SK-N-SH (cell line): ENCODE data around the gene BSCL2. TPM values are rescaled to one million over a fixed set of nuclear protein-coding genes. Genes with fewer than 3 reads are reported as not detected.
A peak's percentile ranks its signal among the peaks of the same experiment; 100 is the strongest.
"Not testable (repeated sequence)": the region's sequence is repeated elsewhere in the genome, so short reads cannot be mapped to it uniquely, and the experiment has no call there.

Experiments
- CTCF ChIA-PET: fragments of 300-600, 350-600 bp; formaldehyde crosslinking; extraction: SDS; loops from one replicate; lab custom pipeline; 2021; lab: Yijun Ruan, JAX
- POLR2A ChIA-PET: fragments of 350-600 bp; sonication (Branson Sonifier 250); formaldehyde crosslinking; extraction: SDS; loops from one replicate; lab custom pipeline; 2020; ENCODE audit warnings: antibody characterized with exemption, inconsistent platforms; lab: Yijun Ruan, JAX
- DNase-seq: peaks from one replicate; pipeline ENCODE4 v3.0.0; 2012
- H2AFZ ChIP-seq: fragments of 200-600 bp; sonication (generic); 2 replicates; pipeline ENCODE4 v1.8.1; 2016; ENCODE audit warnings: antibody characterized with exemption, mild to moderate bottlenecking, low read depth
- H3F3A ChIP-seq: fragments of 200-600 bp; sonication (generic); replicated peaks from 2 replicates; pipeline ENCODE3; 2016; ENCODE audit warnings: antibody characterized with exemption, mild to moderate bottlenecking; ENCODE audit not compliant: insufficient read depth
- H3K27ac ChIP-seq, 2 experiments: fragments of 200-500 bp in 1 of 2; fragments of 200-600 bp in 1 of 2; sonication (Bioruptor generic) in 1 of 2; sonication (generic), shearing (Covaris generic) in 1 of 2; 2 replicates each; pipeline versions ENCODE4 v1.5.1 to v1.6.1; 2014 to 2016; ENCODE audit warnings: low read depth in 2 of 2, inconsistent platforms in 1 of 2, low read length in 1 of 2, mild to moderate bottlenecking in 1 of 2, mixed read lengths in 1 of 2
- H3K27me3 ChIP-seq: fragments of 200-600 bp; sonication (generic), shearing (Covaris generic); 2 replicates; pipeline ENCODE4 v1.6.1; 2016; ENCODE audit warnings: mixed run types; ENCODE audit not compliant: insufficient read depth
- H3K36me3 ChIP-seq, 2 experiments: fragments of 200-500 bp in 1 of 2; fragments of 200-600 bp in 1 of 2; sonication (Bioruptor generic) in 1 of 2; sonication (generic) in 1 of 2; replicated peaks in 1 of 2; 2 replicates each; pipeline versions ENCODE3 to v1.5.1; 2014 to 2016; ENCODE audit warnings: low read length in 1 of 2, mild to moderate bottlenecking in 1 of 2; ENCODE audit not compliant: insufficient read depth in 2 of 2, control insufficient read depth in 1 of 2
- H3K4me1 ChIP-seq, 2 experiments: fragments of 200-500 bp in 1 of 2; fragments of 200-600 bp in 1 of 2; sonication (Bioruptor generic) in 1 of 2; sonication (generic), shearing (Covaris generic) in 1 of 2; 2 replicates each; pipeline versions ENCODE4 v1.5.1 to v1.6.1; 2014 to 2016; ENCODE audit warnings: low read depth in 1 of 2, low read length in 1 of 2, mixed run types in 1 of 2; ENCODE audit not compliant: insufficient read depth in 2 of 2, control insufficient read depth in 1 of 2
- H3K4me2 ChIP-seq: fragments of 200-600 bp; sonication (generic), shearing (Covaris generic); 2 replicates; pipeline ENCODE4 v1.6.1; 2017; ENCODE audit warnings: mixed run types
- H3K4me3 ChIP-seq, 2 experiments: fragments of 200-500 bp in 1 of 2; fragments of 200-600 bp in 1 of 2; sonication (Bioruptor generic) in 1 of 2; sonication (generic), shearing (Covaris generic) in 1 of 2; 2 replicates each; pipeline versions ENCODE4 v1.5.1 to v1.8.1; 2014 to 2016; ENCODE audit warnings: low read depth in 2 of 2, inconsistent platforms in 1 of 2, low read length in 1 of 2, mild to moderate bottlenecking in 1 of 2, mixed read lengths in 1 of 2, moderate library complexity in 1 of 2
- H3K79me2 ChIP-seq: fragments of 200-600 bp; sonication (generic); 2 replicates; pipeline ENCODE4 v1.8.1; 2017; ENCODE audit warnings: mild to moderate bottlenecking; ENCODE audit not compliant: insufficient read depth
- H3K9ac ChIP-seq: fragments of 200-600 bp; sonication (generic); 2 replicates; pipeline ENCODE4 v1.6.1; 2017; ENCODE audit warnings: mixed run types
- H3K9me2 ChIP-seq: fragments of 200-600 bp; sonication (generic); 2 replicates; pipeline ENCODE4 v1.6.1; 2017; ENCODE audit warnings: mixed run types
- H3K9me3 ChIP-seq: fragments of 200-600 bp; sonication (generic); 2 replicates; pipeline ENCODE4 v1.6.1; 2017; ENCODE audit warnings: mixed run types, mild to moderate bottlenecking, moderate library complexity
- H4K20me1 ChIP-seq: fragments of 200-600 bp; sonication (generic); 2 replicates; pipeline ENCODE4 v1.6.1; 2017; ENCODE audit warnings: mild to moderate bottlenecking, mixed run types; ENCODE audit not compliant: insufficient read depth
- EP300 ChIP-seq, 2 experiments: IDR thresholded peaks; 2 replicates each; pipeline versions ENCODE4 v1.4.0 to v1.6.1; 2012; ENCODE audit warnings: borderline replicate concordance in 1 of 2, low read depth in 1 of 2, low read length in 1 of 2
- TEAD4 ChIP-seq: IDR thresholded peaks from 2 replicates; pipeline ENCODE4 v1.4.0; 2012; ENCODE audit warnings: mild to moderate bottlenecking, borderline replicate concordance; ENCODE audit not compliant: insufficient read depth
- WGBS: methylation state at CpG from one replicate; pipeline ENCODE4 v1.1.6; 2017; ENCODE audit warnings: low lambda C conversion rate; 5-methylcytosine and 5-hydroxymethylcytosine counted together
- polyA plus RNA-seq, 3 experiments: library from polyadenylated mRNA; depleted of rRNA; stranded (reverse); fragments of >200 nt; gene quantifications; 2 replicates each; pipeline ENCODE4 v1.2.3, GENCODE V29; 2012
- TF ChIP-seq, protein P1 (sequence below): IDR thresholded peaks from 2 replicates; pipeline ENCODE4 v1.6.1; 2012; ENCODE audit warnings: mild to moderate bottlenecking, low read depth, low read length, moderate library complexity
- TF ChIP-seq, protein P2 (sequence below): IDR thresholded peaks from 2 replicates; pipeline ENCODE4 v1.4.0; 2012; ENCODE audit warnings: low read depth, borderline replicate concordance

BSCL2 gene
- polyA plus RNA-seq, 1 of the 3 experiments (the other 2 are of a cell fraction): 81.5 TPM

GRCh38 chr11:62654297-62654696, 52.9 kb downstream of the BSCL2 start (continued):
- TF ChIP-seq, protein P1, sequence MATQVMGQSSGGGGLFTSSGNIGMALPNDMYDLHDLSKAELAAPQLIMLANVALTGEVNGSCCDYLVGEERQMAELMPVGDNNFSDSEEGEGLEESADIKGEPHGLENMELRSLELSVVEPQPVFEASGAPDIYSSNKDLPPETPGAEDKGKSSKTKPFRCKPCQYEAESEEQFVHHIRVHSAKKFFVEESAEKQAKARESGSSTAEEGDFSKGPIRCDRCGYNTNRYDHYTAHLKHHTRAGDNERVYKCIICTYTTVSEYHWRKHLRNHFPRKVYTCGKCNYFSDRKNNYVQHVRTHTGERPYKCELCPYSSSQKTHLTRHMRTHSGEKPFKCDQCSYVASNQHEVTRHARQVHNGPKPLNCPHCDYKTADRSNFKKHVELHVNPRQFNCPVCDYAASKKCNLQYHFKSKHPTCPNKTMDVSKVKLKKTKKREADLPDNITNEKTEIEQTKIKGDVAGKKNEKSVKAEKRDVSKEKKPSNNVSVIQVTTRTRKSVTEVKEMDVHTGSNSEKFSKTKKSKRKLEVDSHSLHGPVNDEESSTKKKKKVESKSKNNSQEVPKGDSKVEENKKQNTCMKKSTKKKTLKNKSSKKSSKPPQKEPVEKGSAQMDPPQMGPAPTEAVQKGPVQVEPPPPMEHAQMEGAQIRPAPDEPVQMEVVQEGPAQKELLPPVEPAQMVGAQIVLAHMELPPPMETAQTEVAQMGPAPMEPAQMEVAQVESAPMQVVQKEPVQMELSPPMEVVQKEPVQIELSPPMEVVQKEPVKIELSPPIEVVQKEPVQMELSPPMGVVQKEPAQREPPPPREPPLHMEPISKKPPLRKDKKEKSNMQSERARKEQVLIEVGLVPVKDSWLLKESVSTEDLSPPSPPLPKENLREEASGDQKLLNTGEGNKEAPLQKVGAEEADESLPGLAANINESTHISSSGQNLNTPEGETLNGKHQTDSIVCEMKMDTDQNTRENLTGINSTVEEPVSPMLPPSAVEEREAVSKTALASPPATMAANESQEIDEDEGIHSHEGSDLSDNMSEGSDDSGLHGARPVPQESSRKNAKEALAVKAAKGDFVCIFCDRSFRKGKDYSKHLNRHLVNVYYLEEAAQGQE: no peak
- TF ChIP-seq, all 33 proteins: peak for 0

- POLR2A ChIA-PET: interaction anchor here (0.7 to 1.1 kb wide), 11 partner anchors 9 to 61 kb away, joined by 3 to 25 read pairs (median 4); partner anchors contain the start of genes B3GAT3, C11orf98, CSKMT and LBHD1
- Histone ChIP-seq H3K9me3 (no peaks in the 10 kb centered on the region), H3K27me3 (no peaks in the 10 kb centered on the region), H3F3A (peaks cover 3% of the 10 kb centered on the region), H3K4me2 (peak overlapping the region; percentile 96), H3K27ac (peak overlapping the region; percentile 67 to 79; a peak in 3 of 4 replicates), H3K79me2 (peaks cover 30% of the 10 kb centered on the region), H3K4me3 (peak overlapping the region; percentile 68 to 88), H3K9me2 (no peaks in the 10 kb centered on the region), H2AFZ (peak overlapping the region; percentile 97; the same call in 1 of the 2 replicates), H3K36me3 (peaks cover 0 to 16% of the 10 kb centered on the region in 2 experiments), H3K9ac (peak overlapping the region; percentile 90), H4K20me1 (no peaks in the 10 kb centered on the region), H3K4me1 (peaks cover 2 to 5% of the 10 kb centered on the region in 2 experiments; a peak in 2 of 4 replicates)
- 40% methylated on average over 16 of the region's 16 CpGs for WGBS
- TF ChIP-seq EP300 (IDR thresholded peaks at IDR 0.05; ENCODE audit: borderline replicate concordance in 1 of 2, low read depth in 1 of 2, low read length in 1 of 2): no peak
- TF ChIP-seq TEAD4: no peak
- TF ChIP-seq, protein P2, sequence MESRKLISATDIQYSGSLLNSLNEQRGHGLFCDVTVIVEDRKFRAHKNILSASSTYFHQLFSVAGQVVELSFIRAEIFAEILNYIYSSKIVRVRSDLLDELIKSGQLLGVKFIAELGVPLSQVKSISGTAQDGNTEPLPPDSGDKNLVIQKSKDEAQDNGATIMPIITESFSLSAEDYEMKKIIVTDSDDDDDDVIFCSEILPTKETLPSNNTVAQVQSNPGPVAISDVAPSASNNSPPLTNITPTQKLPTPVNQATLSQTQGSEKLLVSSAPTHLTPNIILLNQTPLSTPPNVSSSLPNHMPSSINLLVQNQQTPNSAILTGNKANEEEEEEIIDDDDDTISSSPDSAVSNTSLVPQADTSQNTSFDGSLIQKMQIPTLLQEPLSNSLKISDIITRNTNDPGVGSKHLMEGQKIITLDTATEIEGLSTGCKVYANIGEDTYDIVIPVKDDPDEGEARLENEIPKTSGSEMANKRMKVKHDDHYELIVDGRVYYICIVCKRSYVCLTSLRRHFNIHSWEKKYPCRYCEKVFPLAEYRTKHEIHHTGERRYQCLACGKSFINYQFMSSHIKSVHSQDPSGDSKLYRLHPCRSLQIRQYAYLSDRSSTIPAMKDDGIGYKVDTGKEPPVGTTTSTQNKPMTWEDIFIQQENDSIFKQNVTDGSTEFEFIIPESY: no peak
- CTCF ChIA-PET: interaction anchor here (1.0 to 1.4 kb wide), 3 partner anchors 10 to 14 kb away, joined by 3 to 7 read pairs (median 3); partner anchors contain the start of genes C11orf98 and CSKMT
- DNase-seq: no peak
These were observed 54.8 kb downstream of the BSCL2 start for GRCh38 chr11:62652161-62653006.

GRCh38 chr11:62650283-62650682, 56.9 kb downstream of the BSCL2 start:
- CTCF ChIA-PET: interaction anchor here (0.7 to 1.2 kb wide), 2 partner anchors 37 to 137 kb away, joined by 3 read pairs; partner anchors contain the start of genes EML3 and ROM1
- POLR2A ChIA-PET: interaction anchor here (7.3 kb wide), 1 partner anchor 14 kb away, joined by 52 read pairs; the partner anchor contains the start of genes C11orf98 and CSKMT
- H3K4me3 ChIP-seq, H3K9me3 ChIP-seq, H3K4me2 ChIP-seq, H3K27me3 ChIP-seq, H3K9ac ChIP-seq, H4K20me1 ChIP-seq, H3K9me2 ChIP-seq, DNase-seq, H3F3A ChIP-seq, H3K27ac ChIP-seq, H2AFZ ChIP-seq: not testable (repeated sequence)
- 92% methylated on average over 12 of the region's 12 CpGs for WGBS
- H3K4me1 ChIP-seq: peaks cover 7 to 11% of the 10 kb centered on the region in 2 experiments; a peak in 2 of 4 replicates
- peaks cover 0 to 16% of the 10 kb centered on the region in 2 experiments for H3K36me3 ChIP-seq
- H3K79me2 ChIP-seq: peaks cover 41% of the 10 kb centered on the region
